Lower leg skin (tissue), 3 donors: ENCODE data around the gene LRRC74B.

ENCODE experiments used
- POLR2A ChIP-seq, 2 donors: fragments of 450-650 bp; IDR thresholded peaks; one replicate each; pipeline ENCODE4 v1.6.1; 2016 to 2017; ENCODE audit warnings: antibody characterized with exemption in 2 of 2, mild to moderate bottlenecking in 1 of 2, moderate library complexity in 1 of 2
- TF ChIP-seq, protein P1 (sequence below), 3 donors: fragments of 450-650 bp; IDR thresholded peaks; one replicate each; pipeline ENCODE4 v1.5.1; 2016; ENCODE audit warnings: antibody characterized with exemption in 3 of 3, mild to moderate bottlenecking in 3 of 3, moderate library complexity in 2 of 3

DNA sequence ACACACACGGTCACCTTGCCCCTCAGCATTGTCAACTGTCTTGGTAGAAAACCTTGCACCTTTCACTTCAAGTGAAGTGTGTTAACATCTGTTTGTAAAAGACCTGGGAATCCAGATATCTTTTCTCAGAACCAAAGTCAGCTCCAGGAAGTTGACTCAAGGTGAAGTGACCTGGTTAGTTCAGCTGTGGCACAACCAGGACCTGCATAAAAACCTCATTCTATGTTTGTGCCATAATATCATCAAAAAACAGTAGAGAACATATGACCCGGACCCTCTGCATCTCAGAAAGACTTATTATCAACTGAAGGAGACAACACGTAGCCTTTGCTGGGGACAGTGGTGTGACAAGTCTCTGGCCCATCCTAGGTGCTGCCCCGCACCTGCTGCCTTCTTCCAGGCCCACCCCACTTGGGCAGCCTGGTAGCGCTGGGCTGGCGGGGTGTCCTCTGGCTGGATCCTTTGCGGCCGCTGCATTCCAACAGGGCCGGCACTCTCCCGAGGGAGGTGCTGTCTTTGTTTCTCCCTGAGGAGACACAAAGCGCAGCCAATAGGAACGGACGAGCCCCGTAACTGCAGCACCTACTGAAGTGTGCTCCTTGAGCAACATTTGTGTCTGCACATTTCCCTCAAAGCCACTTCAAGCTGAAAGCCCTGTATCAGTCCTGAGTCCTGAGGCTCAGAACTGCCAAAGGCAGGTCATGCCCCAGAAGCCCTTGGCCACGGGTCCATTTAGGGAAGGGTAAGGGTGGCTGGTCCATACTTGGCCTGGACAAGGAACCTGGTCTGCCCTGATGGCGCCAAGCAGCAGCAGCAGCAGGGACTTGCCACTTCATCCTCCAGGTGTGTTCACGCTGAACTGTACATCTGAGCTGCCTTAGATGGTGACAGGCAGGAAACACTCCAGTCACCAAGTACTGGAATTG lies 25.2 kb downstream of the LRRC74B start:
- TF ChIP-seq POLR2A (IDR thresholded peaks at IDR 0.05) = no peak
- TF ChIP-seq, protein P1, sequence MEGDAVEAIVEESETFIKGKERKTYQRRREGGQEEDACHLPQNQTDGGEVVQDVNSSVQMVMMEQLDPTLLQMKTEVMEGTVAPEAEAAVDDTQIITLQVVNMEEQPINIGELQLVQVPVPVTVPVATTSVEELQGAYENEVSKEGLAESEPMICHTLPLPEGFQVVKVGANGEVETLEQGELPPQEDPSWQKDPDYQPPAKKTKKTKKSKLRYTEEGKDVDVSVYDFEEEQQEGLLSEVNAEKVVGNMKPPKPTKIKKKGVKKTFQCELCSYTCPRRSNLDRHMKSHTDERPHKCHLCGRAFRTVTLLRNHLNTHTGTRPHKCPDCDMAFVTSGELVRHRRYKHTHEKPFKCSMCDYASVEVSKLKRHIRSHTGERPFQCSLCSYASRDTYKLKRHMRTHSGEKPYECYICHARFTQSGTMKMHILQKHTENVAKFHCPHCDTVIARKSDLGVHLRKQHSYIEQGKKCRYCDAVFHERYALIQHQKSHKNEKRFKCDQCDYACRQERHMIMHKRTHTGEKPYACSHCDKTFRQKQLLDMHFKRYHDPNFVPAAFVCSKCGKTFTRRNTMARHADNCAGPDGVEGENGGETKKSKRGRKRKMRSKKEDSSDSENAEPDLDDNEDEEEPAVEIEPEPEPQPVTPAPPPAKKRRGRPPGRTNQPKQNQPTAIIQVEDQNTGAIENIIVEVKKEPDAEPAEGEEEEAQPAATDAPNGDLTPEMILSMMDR (IDR thresholded peaks at IDR 0.05) = no peak
